ENCODE measurements around the gene GNG13.

DNA sequence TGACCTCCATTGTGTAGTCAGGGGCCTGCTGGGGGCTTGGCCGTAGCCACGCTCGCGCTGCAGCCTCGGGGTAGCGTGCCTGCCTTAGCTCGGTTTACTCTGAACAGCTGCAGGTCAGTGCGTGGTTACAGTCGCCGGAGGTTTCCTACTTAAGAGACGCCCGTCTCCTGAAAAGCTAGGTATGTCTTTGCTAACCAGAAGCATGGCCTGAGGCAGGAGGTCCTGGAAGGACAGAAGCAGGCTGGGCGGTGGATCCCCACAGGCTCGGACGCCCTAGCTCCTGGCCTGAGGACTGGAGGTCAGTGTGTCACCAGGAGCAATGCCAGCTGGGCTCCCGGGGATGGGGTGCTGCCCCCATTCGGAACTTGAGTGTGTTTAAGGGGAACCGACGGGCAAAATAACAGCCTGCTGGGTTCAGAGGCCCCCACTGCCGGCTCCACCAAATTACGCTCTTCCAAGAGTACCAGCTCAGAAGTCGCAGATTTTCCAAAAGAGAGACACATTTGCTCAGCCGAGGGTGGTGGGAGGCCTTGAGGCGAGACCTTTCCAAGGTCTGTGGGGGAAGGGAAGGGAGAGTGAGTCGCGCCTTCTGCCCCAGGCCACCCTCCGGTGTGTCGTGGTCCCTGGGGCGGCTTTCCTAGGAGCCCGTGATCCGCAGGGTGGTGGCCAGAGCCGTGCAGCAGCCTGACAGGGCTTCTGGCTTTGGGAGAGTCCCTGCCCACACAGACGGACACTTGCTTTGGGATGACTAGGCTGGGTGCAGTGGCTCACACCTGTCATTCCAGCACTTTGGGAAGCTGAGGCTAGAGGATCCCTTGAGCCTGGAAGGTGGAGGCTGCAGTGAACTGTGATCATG lies 3.9 kb upstream of the GNG13 start:
- TF ChIP-seq ZNF558 (tag by site-specific recombination; IDR thresholded peaks at IDR 0.05) (no peak), ZNF274 (IDR thresholded peaks at IDR 0.05; ENCODE audit: low read length) (no peak), ZNF274 (tag by site-specific recombination; IDR thresholded peaks at IDR 0.05; ENCODE audit: borderline replicate concordance) (no peak), TCF7L2 (IDR thresholded peaks at IDR 0.05; ENCODE audit: borderline replicate concordance, low read depth, low read length) (no peak), ZNF37A (tag by site-specific recombination; IDR thresholded peaks at IDR 0.05) (no peak), ZNF768 (tag by site-specific recombination; IDR thresholded peaks at IDR 0.05) (no peak)
- TF ChIP-seq, protein P1, sequence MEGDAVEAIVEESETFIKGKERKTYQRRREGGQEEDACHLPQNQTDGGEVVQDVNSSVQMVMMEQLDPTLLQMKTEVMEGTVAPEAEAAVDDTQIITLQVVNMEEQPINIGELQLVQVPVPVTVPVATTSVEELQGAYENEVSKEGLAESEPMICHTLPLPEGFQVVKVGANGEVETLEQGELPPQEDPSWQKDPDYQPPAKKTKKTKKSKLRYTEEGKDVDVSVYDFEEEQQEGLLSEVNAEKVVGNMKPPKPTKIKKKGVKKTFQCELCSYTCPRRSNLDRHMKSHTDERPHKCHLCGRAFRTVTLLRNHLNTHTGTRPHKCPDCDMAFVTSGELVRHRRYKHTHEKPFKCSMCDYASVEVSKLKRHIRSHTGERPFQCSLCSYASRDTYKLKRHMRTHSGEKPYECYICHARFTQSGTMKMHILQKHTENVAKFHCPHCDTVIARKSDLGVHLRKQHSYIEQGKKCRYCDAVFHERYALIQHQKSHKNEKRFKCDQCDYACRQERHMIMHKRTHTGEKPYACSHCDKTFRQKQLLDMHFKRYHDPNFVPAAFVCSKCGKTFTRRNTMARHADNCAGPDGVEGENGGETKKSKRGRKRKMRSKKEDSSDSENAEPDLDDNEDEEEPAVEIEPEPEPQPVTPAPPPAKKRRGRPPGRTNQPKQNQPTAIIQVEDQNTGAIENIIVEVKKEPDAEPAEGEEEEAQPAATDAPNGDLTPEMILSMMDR (tag by site-specific recombination; IDR thresholded peaks at IDR 0.05): no peak
- TF ChIP-seq, protein P2, sequence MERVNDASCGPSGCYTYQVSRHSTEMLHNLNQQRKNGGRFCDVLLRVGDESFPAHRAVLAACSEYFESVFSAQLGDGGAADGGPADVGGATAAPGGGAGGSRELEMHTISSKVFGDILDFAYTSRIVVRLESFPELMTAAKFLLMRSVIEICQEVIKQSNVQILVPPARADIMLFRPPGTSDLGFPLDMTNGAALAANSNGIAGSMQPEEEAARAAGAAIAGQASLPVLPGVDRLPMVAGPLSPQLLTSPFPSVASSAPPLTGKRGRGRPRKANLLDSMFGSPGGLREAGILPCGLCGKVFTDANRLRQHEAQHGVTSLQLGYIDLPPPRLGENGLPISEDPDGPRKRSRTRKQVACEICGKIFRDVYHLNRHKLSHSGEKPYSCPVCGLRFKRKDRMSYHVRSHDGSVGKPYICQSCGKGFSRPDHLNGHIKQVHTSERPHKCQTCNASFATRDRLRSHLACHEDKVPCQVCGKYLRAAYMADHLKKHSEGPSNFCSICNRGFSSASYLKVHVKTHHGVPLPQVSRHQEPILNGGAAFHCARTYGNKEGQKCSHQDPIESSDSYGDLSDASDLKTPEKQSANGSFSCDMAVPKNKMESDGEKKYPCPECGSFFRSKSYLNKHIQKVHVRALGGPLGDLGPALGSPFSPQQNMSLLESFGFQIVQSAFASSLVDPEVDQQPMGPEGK (tag by site-specific recombination; IDR thresholded peaks at IDR 0.05): no peak

Data from HEK293 (cell line).